HG03432 (cell line): ENCODE results near the gene CHKA.

Experiments used
- ATAC-seq: cut with Tn5 transposase; IDR thresholded peaks from one replicate; pipeline ENCODE4 v1.9.1; 2021; ENCODE audit warnings: mild to moderate bottlenecking, moderate library complexity; ENCODE audit not compliant: unreplicated experiment

The CHKA gene

DNA sequence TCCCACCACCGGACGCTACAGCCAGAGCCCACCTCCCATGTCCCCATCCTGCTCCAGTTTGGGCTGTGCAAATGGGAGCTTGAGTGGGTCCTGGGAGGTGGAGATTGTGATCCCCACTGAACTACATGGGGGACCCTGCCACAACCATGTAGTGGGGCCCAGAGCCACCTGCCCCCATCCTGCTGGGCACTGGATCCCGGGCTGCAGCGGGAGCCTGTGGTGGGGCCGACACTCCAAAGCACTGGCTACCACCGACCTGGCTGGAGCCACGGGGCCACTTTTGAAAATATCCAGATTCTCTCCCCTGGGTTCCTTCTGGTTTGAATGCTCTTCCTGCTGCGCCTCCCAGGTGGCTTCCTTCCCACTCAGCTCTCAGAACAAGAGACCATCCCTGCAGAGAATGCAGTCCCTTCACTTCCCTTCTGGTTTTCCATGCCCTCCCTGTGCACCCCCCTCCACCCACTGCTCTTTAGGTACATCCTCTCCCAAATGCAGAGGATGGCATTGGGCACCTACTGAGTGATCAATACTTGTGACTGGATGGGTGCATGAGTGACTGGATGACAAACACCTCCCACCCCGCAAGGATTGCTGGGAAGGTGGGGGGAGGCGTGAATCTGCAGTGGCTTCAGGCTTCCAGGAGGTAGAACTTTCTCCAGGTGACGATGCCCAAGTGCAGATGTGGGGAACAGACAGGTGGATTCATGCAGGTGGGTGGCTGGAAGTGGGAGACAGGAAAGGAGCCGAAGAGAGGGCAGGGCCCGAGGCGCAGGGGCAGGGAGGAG, 116.4 kb downstream of the CHKA start:
- no peak for ATAC-seq

DNA sequence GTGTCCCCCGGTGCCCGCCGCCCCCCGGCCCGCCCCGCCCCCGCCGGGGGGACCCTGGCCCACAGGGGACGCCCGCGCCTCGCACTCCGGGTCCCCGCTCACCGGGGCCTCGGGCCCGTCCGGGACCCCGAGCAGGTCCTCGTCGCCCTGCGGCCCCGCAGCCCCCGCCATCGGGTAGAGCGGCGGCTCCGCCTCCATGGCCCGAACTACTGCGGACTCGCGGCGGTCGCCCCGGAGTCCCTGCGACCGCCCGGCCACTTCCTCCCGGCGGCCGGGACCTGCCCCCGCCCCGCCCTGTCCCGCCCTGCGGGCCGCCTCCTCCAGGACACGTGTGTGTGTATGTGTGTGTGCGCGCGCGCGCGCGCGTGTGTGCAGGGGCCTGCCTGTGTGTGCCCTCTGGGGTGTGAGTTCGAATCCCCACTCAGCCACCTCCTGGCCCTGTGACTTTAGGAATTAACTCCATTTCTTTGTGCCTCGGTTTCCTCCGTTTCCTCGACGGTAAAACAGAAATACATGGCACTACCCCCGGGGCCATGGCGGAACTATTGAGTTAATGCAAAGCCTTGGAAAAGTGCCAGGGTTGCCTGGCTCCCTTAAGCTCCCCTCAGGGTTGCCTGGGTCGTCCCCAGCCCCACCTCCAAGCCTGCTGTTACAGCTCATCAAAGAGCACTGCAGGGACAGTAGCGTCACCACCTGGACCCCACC, 117.2 kb downstream of the CHKA start, which contains the start of gene UNC93B1:
TSS of gene UNC93B1 (minus strand) at position 252 of the 705 bp plus-strand sequence. CDS start at position 198, 54 bp downstream.
- ATAC-seq, result peak; percentile 53

- ATAC-seq, result peak; percentile 36
Observed at GRCh38 chr11:68002938-68003845, 118.0 kb downstream of the CHKA start.
